Panc1 (cell line): ENCODE results near the gene SRC. TPM values are rescaled to one million over a fixed set of nuclear protein-coding genes. Genes with fewer than 3 reads are reported as not detected.

Experiments
- ATAC-seq: fragments of 200-7000 bp; cut with Tn5 transposase; 2 replicates; pipeline ENCODE4 v1.9.1; 2020; ENCODE audit warnings: mild to moderate bottlenecking, moderate library complexity
- BruUV-seq: library from RNA; stranded (reverse); fragments of 400-500 nt; replicated peaks from 2 replicates; lab custom pipeline; 2021; lab: Mats Ljungman, UMichigan
- CTCF ChIA-PET: fragments of 300-600 bp; sonication (Branson Sonifier 250); formaldehyde crosslinking; loops from one replicate; lab custom pipeline; 2022; ENCODE audit warnings: antibody characterized with exemption; lab: Charles Lee
- POLR2A ChIA-PET: fragments of 300-600 bp; sonication (Branson Sonifier 250); formaldehyde crosslinking; loops from one replicate; lab custom pipeline; 2022; ENCODE audit warnings: antibody characterized with exemption; lab: Charles Lee
- DNase-seq: peaks from one replicate; pipeline ENCODE4 v3.0.0-alpha.2; 2010; ENCODE audit warnings: low read depth, low spot score
- H3K27ac ChIP-seq: 2 replicates; pipeline ENCODE4 v1.5.1; 2011; ENCODE audit warnings: mild to moderate bottlenecking, low read length, inconsistent platforms
- H3K27me3 ChIP-seq: fragments of 200-500 bp; sonication (Bioruptor generic); 2 replicates; pipeline ENCODE4 v1.6.0; 2014; ENCODE audit warnings: low read length, inconsistent platforms; ENCODE audit not compliant: control insufficient read depth, insufficient read depth
- H3K36me3 ChIP-seq: fragments of 200-500 bp; sonication (Bioruptor generic); 2 replicates; pipeline ENCODE4 v1.5.1; 2014; ENCODE audit warnings: inconsistent platforms, mild to moderate bottlenecking, low read length, moderate library complexity; ENCODE audit not compliant: control insufficient read depth, insufficient read depth
- H3K4me1 ChIP-seq: 2 replicates; pipeline ENCODE4 v1.5.1; 2011; ENCODE audit warnings: inconsistent platforms, mild to moderate bottlenecking, low read length, moderate library complexity; ENCODE audit not compliant: control insufficient read depth, insufficient read depth
- H3K4me3 ChIP-seq, 2 experiments: 2 replicates each; pipeline ENCODE4 v1.5.1; 2011 to 2012; ENCODE audit warnings: low read depth in 2 of 2, low read length in 2 of 2, mild to moderate bottlenecking in 2 of 2, inconsistent platforms in 1 of 2, moderate library complexity in 1 of 2
- H3K9me3 ChIP-seq: fragments of 200-500 bp; sonication (Bioruptor generic); 2 replicates; pipeline ENCODE4 v1.5.1; 2014; ENCODE audit warnings: low read depth, mild to moderate bottlenecking, inconsistent platforms, low read length, moderate library complexity; ENCODE audit not compliant: control insufficient read depth, insufficient read depth
- POLR2AphosphoS5 ChIP-seq: IDR thresholded peaks from 2 replicates; pipeline ENCODE4 v1.6.1; 2012; ENCODE audit warnings: mild to moderate bottlenecking, low read depth, low read length, moderate library complexity
- SIN3A ChIP-seq: IDR thresholded peaks from 2 replicates; pipeline ENCODE4 v1.6.1; 2012; ENCODE audit warnings: low read depth, mild to moderate bottlenecking, low read length, moderate library complexity, borderline replicate concordance; ENCODE audit not compliant: insufficient read depth
- TCF7L2 ChIP-seq: IDR thresholded peaks from 2 replicates; pipeline ENCODE4 v1.6.1; 2011; ENCODE audit warnings: mild to moderate bottlenecking, low read depth, low read length, inconsistent platforms
- in situ Hi-C: cut with HindIII; loops from 2 replicates; pipeline ENCODE4 v1.10.0; 2016; ENCODE audit warnings: low sequenced_read_pairs, low pct_unique_long_range_greater_than_20kb
- intact Hi-C: fragments of 100-400 bp; cut with micrococcal nuclease; formaldehyde crosslinking; loops from one replicate; pipeline ENCODE4 v1.10.0; 2022; ENCODE audit not compliant: unreplicated experiment
- total RNA-seq: library from RNA; stranded (reverse); gene quantifications from one replicate; pipeline ENCODE4 v1.2.1, GENCODE V29; 2021; ENCODE audit not compliant: unreplicated experiment
- TF ChIP-seq, protein P1 (sequence below): fragments of 450-650 bp; IDR thresholded peaks from 2 replicates; pipeline ENCODE4 v1.5.1; 2017; ENCODE audit warnings: mild to moderate bottlenecking
- TF ChIP-seq, protein P2 (sequence below), 2 experiments: IDR thresholded peaks; 2 replicates each; pipeline ENCODE4 v1.6.1; 2011 to 2012; ENCODE audit warnings: low read depth in 2 of 2, control low read depth in 1 of 2, low read length in 1 of 2, mild to moderate bottlenecking in 1 of 2, moderate library complexity in 1 of 2; ENCODE audit not compliant: insufficient read depth in 1 of 2

Gene SRC
- total RNA-seq, 1 experiment from 2014 or later: 24.9 TPM

DNA sequence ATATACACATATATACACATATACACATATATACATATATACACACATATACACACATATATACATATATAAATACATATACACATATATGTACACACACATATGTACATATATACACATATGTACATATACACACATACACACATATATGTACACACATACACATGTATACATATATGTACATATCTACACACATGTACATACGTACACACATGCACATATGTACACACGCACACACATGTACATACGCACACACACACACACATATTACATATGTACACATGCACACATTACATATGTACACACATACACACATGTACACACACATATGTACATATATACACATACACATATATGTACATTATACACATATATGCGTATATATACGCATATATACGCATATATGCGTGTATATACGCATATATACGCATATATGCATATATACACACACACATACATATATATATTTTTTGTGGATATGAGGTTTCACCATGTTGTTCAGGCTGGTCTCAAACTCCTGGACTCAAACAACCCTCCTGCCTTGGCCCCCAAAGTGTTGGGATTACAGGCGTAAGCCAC lies 27.2 kb downstream of the SRC start:
- in situ Hi-C loops (no loop called here), intact Hi-C loops (no loop called here)
- Histone ChIP-seq H3K27ac (no peak overlapping the region), H3K4me3 (no peak overlapping the region), H3K27me3 (no peaks in the 10 kb centered on the region), H3K4me1 (no peaks in the 10 kb centered on the region), H3K36me3 (no peaks in the 10 kb centered on the region), H3K9me3 (no peaks in the 10 kb centered on the region)
- TF ChIP-seq, protein P1, sequence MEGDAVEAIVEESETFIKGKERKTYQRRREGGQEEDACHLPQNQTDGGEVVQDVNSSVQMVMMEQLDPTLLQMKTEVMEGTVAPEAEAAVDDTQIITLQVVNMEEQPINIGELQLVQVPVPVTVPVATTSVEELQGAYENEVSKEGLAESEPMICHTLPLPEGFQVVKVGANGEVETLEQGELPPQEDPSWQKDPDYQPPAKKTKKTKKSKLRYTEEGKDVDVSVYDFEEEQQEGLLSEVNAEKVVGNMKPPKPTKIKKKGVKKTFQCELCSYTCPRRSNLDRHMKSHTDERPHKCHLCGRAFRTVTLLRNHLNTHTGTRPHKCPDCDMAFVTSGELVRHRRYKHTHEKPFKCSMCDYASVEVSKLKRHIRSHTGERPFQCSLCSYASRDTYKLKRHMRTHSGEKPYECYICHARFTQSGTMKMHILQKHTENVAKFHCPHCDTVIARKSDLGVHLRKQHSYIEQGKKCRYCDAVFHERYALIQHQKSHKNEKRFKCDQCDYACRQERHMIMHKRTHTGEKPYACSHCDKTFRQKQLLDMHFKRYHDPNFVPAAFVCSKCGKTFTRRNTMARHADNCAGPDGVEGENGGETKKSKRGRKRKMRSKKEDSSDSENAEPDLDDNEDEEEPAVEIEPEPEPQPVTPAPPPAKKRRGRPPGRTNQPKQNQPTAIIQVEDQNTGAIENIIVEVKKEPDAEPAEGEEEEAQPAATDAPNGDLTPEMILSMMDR: no peak
- TF ChIP-seq, protein P2, sequence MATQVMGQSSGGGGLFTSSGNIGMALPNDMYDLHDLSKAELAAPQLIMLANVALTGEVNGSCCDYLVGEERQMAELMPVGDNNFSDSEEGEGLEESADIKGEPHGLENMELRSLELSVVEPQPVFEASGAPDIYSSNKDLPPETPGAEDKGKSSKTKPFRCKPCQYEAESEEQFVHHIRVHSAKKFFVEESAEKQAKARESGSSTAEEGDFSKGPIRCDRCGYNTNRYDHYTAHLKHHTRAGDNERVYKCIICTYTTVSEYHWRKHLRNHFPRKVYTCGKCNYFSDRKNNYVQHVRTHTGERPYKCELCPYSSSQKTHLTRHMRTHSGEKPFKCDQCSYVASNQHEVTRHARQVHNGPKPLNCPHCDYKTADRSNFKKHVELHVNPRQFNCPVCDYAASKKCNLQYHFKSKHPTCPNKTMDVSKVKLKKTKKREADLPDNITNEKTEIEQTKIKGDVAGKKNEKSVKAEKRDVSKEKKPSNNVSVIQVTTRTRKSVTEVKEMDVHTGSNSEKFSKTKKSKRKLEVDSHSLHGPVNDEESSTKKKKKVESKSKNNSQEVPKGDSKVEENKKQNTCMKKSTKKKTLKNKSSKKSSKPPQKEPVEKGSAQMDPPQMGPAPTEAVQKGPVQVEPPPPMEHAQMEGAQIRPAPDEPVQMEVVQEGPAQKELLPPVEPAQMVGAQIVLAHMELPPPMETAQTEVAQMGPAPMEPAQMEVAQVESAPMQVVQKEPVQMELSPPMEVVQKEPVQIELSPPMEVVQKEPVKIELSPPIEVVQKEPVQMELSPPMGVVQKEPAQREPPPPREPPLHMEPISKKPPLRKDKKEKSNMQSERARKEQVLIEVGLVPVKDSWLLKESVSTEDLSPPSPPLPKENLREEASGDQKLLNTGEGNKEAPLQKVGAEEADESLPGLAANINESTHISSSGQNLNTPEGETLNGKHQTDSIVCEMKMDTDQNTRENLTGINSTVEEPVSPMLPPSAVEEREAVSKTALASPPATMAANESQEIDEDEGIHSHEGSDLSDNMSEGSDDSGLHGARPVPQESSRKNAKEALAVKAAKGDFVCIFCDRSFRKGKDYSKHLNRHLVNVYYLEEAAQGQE (IDR thresholded peaks at IDR 0.05; ENCODE audit: insufficient read depth in 1 of 2, low read depth in 2 of 2, low read length in 1 of 2): no peak
- no peak for TF ChIP-seq POLR2AphosphoS5
- TF ChIP-seq SIN3A: no peak
- TF ChIP-seq TCF7L2: no peak
- POLR2A ChIA-PET: no interaction called here
- no TSS peak for BruUV-seq
- ATAC-seq (no peak), DNase-seq (no peak)
- CTCF ChIA-PET: interaction anchor here (0.7 kb wide), 1 partner anchor 181 kb away, joined by 3 read pairs; no protein-coding TSS in a partner anchor

DNA sequence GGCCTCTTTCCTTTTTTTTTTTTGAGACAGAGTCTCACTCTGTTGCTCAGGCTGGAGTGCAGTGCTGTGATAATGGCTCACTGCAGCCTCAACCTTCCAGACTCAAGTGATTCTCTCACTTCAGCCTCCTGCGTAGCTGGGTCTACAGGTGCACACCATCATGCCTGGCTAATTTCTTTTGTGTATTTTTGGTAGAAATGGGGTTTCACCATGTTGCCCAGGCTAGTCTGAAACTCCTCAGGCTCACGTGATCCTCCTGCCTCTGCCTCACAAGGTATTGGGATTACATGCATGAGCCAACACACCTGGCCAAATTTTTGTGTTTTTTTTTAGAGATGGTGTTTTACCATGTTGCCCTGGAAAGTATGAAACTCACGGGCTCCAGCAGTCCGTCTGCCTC lies 29.3 kb downstream of the SRC start:
- ATAC-seq: no peak
- Histone ChIP-seq H3K4me1 (peaks cover 10% of the 10 kb centered on the region), H3K27ac (no peak overlapping the region), H3K36me3 (no peaks in the 10 kb centered on the region), H3K4me3 (no peak overlapping the region), H3K27me3 (no peaks in the 10 kb centered on the region), H3K9me3 (no peaks in the 10 kb centered on the region)
- BruUV-seq: no TSS peak
- TF ChIP-seq POLR2AphosphoS5 (no peak), SIN3A (no peak), TCF7L2 (no peak)
- TF ChIP-seq, protein P2 (IDR thresholded peaks at IDR 0.05; ENCODE audit: insufficient read depth in 1 of 2, low read depth in 2 of 2, low read length in 1 of 2): no peak
- TF ChIP-seq, protein P1: no peak
- in situ Hi-C loops: no loop called here
- DNase-seq: no peak
- POLR2A ChIA-PET: no interaction called here
- intact Hi-C loops: no loop called here
- CTCF ChIA-PET: no interaction called here
